ENCODE measurements around the gene ATOSA.

The ATOSA gene

GRCh38 chr15:52652984-52653383, 26.2 kb downstream of the ATOSA start:
- Histone ChIP-seq H3K36me3 (ENCODE audit: low read depth) (0 out of 2 replicates have a peak, but pooled peaks cover 4% of the 10 kb centered on the region), H3K27me3 (ENCODE audit: insufficient read depth, poor library complexity, severe bottlenecking) (no peaks in the 10 kb centered on the region), H3K4me1 (ENCODE audit: insufficient read depth, poor library complexity, severe bottlenecking) (peaks cover 71% of the 10 kb centered on the region), H3K27ac (ENCODE audit: poor library complexity, severe bottlenecking) (peak overlapping the region; percentile 95), H3K4me3 (ENCODE audit: severe bottlenecking) (no peak overlapping the region), H3K9me3 (ENCODE audit: severe bottlenecking) (no peaks in the 10 kb centered on the region)
- ATAC-seq (ENCODE audit: low read depth) (peak; percentile 57), DNase-seq (ENCODE audit: low spot score) (no peak)
- no peak for TF ChIP-seq CTCF (IDR thresholded peaks at IDR 0.05; ENCODE audit: poor library complexity, severe bottlenecking)

- DNase-seq (ENCODE audit: low spot score) = no peak
- no peaks in the 10 kb centered on the region for H3K27me3 ChIP-seq (ENCODE audit: insufficient read depth, poor library complexity, severe bottlenecking)
- H3K36me3 ChIP-seq (ENCODE audit: low read depth) = 0 out of 2 replicates have a peak, but pooled peaks cover 4% of the 10 kb centered on the region
- no peak for ATAC-seq (ENCODE audit: low read depth)
- no peak for TF ChIP-seq CTCF (IDR thresholded peaks at IDR 0.05; ENCODE audit: poor library complexity, severe bottlenecking)
- peak overlapping the region; percentile 95 for H3K27ac ChIP-seq (ENCODE audit: poor library complexity, severe bottlenecking)
- no peaks in the 10 kb centered on the region for H3K9me3 ChIP-seq (ENCODE audit: severe bottlenecking)
- H3K4me1 ChIP-seq (ENCODE audit: insufficient read depth, poor library complexity, severe bottlenecking) = peaks cover 65% of the 10 kb centered on the region
- no peak overlapping the region for H3K4me3 ChIP-seq (ENCODE audit: severe bottlenecking)
Measured at GRCh38 chr15:52652286-52652685, 26.9 kb downstream of the ATOSA start.

GRCh38 chr15:52651868-52652267, 27.3 kb downstream of the ATOSA start:
- 0 out of 2 replicates have a peak, but pooled peaks cover 4% of the 10 kb centered on the region for H3K36me3 ChIP-seq (ENCODE audit: low read depth)
- ATAC-seq (ENCODE audit: low read depth) = peak; percentile 90
- peak; percentile 85 for DNase-seq (ENCODE audit: low spot score)
- H3K9me3 ChIP-seq (ENCODE audit: severe bottlenecking) = no peaks in the 10 kb centered on the region
- TF ChIP-seq CTCF (IDR thresholded peaks at IDR 0.05; ENCODE audit: poor library complexity, severe bottlenecking) = no peak
- peak overlapping the region; percentile 22 for H3K4me3 ChIP-seq (ENCODE audit: severe bottlenecking)
- H3K27me3 ChIP-seq (ENCODE audit: insufficient read depth, poor library complexity, severe bottlenecking) = no peaks in the 10 kb centered on the region
- H3K4me1 ChIP-seq (ENCODE audit: insufficient read depth, poor library complexity, severe bottlenecking) = peaks cover 62% of the 10 kb centered on the region
- H3K27ac ChIP-seq (ENCODE audit: poor library complexity, severe bottlenecking) = peak overlapping the region; percentile 95

GRCh38 chr15:52651114-52651513, 28.1 kb downstream of the ATOSA start:
- Histone ChIP-seq H3K27me3 (ENCODE audit: insufficient read depth, poor library complexity, severe bottlenecking) (no peaks in the 10 kb centered on the region), H3K4me3 (ENCODE audit: severe bottlenecking) (peak overlapping the region; percentile 22)

More at GRCh38 chr15:52651114-52651513, 28.1 kb downstream of the ATOSA start:
- peaks cover 60% of the 10 kb centered on the region for H3K4me1 ChIP-seq (ENCODE audit: insufficient read depth, poor library complexity, severe bottlenecking)
- peak overlapping the region; percentile 95 for H3K27ac ChIP-seq (ENCODE audit: poor library complexity, severe bottlenecking)
- 0 out of 2 replicates have a peak, but pooled peaks cover 4% of the 10 kb centered on the region for H3K36me3 ChIP-seq (ENCODE audit: low read depth)
- ATAC-seq (ENCODE audit: low read depth) = no peak
- no peak for DNase-seq (ENCODE audit: low spot score)
- no peaks in the 10 kb centered on the region for H3K9me3 ChIP-seq (ENCODE audit: severe bottlenecking)
- no peak for TF ChIP-seq CTCF (IDR thresholded peaks at IDR 0.05; ENCODE audit: poor library complexity, severe bottlenecking)

Data from RWPE2 (cell line).